AG09309 (cell line): ENCODE results near the gene SLAMF7.

Source experiments
- DNase-seq: peaks from one replicate; pipeline ENCODE4 v3.0.0-alpha.2; 2010; ENCODE audit warnings: low read depth
- H3K4me3 ChIP-seq: 2 replicates; pipeline ENCODE4 v1.5.1; 2011; ENCODE audit warnings: mild to moderate bottlenecking, low read depth, low read length, moderate library complexity; ENCODE audit not compliant: control insufficient read depth
- TF ChIP-seq, protein P1 (sequence below): IDR thresholded peaks from 2 replicates; pipeline ENCODE4 v1.5.1; 2011; ENCODE audit warnings: mild to moderate bottlenecking, low read depth, low read length, inconsistent platforms; ENCODE audit not compliant: insufficient read depth, control insufficient read depth; ENCODE audit errors: missing control alignments

SLAMF7 gene

DNA sequence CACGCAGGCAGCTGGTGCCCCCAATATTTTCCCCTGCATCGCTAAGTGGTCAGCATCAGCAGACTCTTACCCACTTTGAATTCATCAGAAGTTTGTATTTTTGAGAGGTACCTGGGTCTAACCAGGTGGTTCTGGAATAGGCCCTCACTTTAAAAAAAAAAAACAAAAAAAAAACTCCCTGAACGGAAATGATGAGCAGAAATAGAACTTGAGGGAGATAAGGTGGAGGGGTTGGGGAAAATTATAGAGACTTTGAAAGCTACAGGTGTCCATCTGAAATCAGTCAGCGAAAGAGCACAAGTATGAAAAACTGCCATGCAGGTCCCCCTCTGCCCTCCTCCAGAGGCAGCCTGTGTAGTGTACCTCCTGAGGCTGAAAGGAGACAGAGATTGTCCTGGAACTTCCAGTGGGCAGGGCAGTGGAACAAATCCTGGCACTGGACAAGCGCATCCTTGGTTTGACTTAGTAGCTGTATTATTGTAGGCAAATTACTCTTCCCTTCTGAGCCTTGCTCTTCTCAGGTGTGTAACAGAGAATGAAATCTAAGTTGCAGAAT is 1.2 kb downstream of the SLAMF7 start:
- TF ChIP-seq, protein P1, sequence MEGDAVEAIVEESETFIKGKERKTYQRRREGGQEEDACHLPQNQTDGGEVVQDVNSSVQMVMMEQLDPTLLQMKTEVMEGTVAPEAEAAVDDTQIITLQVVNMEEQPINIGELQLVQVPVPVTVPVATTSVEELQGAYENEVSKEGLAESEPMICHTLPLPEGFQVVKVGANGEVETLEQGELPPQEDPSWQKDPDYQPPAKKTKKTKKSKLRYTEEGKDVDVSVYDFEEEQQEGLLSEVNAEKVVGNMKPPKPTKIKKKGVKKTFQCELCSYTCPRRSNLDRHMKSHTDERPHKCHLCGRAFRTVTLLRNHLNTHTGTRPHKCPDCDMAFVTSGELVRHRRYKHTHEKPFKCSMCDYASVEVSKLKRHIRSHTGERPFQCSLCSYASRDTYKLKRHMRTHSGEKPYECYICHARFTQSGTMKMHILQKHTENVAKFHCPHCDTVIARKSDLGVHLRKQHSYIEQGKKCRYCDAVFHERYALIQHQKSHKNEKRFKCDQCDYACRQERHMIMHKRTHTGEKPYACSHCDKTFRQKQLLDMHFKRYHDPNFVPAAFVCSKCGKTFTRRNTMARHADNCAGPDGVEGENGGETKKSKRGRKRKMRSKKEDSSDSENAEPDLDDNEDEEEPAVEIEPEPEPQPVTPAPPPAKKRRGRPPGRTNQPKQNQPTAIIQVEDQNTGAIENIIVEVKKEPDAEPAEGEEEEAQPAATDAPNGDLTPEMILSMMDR = no peak
- no peak for DNase-seq
- H3K4me3 ChIP-seq = no peak overlapping the region

DNA sequence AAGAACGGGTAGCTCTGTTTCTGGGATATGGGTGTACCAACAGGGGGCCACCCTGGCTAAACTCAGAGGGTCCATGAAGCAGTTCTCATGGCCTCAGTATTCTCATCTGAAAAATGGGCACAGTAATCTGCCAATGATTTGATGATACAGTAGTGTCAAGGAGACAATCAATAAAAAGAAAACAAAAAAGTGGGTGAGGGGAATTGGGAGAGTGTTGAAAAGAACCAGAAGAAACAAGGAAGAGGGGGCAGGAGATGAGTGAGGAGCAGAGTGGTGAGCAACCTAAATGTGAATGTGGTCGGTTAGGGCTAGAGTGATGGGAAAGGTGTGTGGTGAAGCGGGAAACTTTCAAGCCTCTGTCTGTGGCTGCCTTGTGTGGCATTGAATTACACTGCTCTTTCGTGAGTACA is 2.0 kb downstream of the SLAMF7 start:
- no peak overlapping the region for H3K4me3 ChIP-seq
- no peak for DNase-seq
- TF ChIP-seq, protein P1 = no peak

DNA sequence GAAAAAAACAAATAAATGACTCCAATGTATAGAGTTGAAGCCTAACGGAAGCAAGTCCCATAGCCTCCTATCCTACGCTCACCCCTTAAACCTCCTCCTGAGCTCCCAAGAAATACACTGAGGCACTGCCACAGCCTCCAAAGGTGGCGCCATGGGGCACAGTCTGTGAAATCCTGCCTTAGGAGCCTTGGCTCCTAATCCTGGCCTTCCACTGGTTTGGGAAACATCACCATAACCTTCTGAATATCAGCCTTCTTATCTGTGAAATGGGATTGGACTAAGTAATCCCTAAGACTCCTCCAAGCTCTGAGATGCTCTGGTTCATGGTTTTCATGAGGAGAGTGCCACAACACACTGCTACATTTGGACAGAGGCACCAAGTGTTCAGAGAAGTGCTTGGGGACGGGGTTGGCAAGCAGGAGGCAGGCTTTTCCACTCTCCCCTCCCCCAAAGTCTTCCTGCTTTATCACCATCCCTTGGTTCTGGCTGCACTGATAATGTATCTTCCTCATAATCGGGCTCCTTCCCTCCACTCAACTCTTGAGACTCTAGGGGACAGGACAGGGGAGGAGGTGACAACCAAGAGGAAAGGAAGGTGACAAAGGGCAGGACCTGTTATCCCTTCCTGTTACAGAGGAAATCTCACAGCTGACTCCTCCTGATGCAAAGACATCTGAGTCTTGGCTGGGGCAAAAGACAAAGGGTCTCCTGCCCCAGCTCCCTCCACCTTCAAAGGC is 2.7 kb downstream of the SLAMF7 start:
- DNase-seq = no peak
- H3K4me3 ChIP-seq = no peak overlapping the region
- TF ChIP-seq, protein P1 = no peak

DNA sequence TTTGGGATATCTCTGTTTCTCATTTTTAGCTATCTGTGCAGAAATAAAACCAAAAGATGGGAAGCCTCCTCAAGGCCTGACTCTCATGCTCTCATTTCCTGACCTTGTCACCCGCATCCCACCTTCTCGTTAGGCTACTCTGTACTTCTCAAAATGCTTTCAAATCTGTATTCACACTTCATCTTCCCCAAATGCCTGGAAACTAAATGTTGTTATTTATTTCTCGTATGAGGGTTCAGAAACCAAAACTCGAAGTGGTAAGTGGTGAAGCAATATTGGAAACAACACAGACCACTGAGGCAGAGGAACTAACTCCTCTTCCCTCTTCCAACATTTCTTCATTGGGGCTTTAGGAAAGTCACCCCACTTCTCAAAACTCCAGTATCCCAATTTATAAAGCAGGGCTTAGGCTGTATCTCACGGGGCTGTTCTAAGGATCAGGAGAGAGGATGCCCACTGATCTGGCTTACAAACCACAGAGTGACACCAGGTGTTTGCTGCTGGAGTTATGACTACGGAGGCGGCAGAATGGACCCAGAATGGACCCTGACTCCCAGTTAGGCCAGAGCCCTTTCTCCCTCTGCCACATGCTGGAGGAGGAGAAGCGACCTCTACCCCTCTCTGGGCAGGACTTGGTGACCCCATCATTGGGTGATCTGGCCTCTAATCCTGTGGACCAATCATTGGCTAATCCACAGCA is 3.5 kb downstream of the SLAMF7 start:
- DNase-seq = no peak
- TF ChIP-seq, protein P1 = no peak
- no peak overlapping the region for H3K4me3 ChIP-seq

DNA sequence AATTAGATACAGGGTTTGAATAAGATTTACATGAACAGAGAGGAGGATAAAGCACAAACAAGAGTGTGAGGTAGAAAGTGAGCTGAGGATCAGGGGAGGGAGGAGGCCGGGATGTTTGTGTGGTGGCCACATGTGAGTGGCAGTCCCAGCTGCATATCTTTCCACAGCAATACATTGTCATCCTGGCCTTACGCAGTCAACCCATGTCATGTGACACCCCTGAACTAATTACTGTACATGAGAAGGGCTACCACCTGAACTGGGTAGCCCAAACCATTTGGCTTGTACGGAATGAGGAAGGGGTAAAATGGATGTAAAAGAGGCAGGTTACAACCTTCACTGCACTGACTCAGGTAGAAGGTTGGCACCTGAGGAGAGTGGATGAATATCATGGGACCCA is 4.2 kb downstream of the SLAMF7 start:
- TF ChIP-seq, protein P1 = no peak
- no peak overlapping the region for H3K4me3 ChIP-seq
- no peak for DNase-seq

DNA sequence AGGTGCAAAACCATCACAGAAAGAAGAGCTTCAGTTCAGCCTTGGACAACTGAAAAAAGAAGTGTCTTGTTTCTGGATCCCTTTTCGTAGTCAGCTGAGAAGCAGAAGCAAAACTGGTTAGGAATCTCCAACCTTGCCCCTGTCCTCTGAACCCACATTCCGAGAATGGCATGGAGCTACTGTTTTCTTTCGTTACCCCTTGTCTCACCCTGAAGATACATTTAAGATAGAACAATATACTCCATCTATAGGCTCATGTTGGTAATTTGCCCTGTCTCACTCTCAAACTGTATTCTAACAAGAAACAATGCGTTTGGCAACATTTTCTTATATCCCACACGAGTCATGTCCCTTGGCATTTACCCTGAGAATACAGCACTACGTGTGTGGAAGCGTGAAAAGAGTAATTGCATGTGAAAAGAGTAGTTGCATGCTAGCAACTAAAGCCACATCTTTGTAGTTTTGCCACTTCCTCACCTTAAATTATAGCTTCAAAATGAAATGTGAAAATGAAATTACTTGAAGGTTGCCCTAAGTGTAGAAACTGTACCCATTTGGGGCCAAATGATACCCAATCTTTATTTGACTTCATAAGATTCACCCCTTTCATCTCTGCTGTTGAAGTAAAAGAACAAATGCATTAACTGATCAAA is 5.3 kb downstream of the SLAMF7 start:
- DNase-seq = no peak
- H3K4me3 ChIP-seq = no peak overlapping the region

More for the DNA sequence above, 5.3 kb downstream of the SLAMF7 start:
- TF ChIP-seq, protein P1 = no peak
